ENCODE measurements around the gene CSTPP1. TPM values are rescaled to one million over a fixed set of nuclear protein-coding genes. Genes with fewer than 3 reads are reported as not detected.
A peak's percentile ranks its signal among the peaks of the same experiment; 100 is the strongest.

CSTPP1 gene
- total and polyA plus RNA-seq, 5 donors from 2014 or later: 15.1 to 18.3 (median 15.5) TPM

DNA sequence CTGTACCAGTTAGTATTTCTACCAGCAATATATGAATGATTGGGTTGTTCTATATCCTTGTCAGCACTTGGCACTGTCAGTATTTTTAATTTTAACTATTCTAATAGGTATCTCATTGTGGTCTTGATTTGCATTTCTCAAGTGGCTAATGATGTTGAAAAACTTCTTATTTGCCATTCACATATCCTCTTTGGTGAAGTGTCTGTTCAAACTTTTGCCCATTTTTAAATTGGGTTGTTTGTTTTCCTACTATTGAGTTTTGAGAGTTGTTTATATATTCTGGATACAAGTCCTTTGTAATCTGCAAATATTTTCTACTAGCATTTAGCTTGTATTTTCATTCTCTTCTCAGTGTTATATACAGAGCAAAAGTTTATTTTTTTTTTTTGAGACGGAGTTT is 82.1 kb downstream of the CSTPP1 start:
- no peak overlapping the region for H3K4me3 Mint-ChIP-seq

DNA sequence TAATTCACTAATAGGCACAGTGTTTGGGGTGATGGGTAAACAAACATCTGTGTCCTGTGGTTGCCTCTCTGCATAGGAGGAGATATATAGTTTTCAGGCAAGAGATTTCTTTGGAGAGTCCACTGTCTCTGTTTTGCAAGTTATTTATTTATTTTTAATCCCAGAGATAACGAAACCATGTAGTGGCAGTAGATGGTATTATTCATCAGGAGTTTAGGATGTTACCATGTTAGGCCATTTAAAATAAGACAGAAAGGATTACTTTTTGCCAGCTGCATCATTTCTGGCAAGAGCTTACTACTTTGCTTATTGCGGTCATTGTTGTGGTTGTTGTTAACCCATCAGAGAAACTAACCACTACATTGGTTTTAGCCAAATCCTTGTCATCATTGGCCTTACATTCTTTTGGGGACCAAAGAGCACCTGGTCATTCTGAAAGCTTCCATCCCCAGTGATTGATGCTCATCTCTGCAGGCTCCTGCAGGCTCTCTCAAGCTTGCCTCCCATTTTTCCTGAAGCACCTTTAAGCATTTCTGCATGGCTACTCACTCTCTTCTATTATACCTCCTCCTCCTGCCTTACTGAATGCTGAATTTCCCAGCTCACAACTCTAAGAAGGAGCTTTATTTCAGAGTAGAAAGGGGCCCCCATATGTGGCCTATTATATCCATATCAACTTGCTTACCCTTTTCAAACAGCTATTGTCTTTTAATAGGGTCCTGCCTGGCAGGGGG is 84.4 kb downstream of the CSTPP1 start:
- ATAC-seq (ENCODE audit: low read depth in 2 of 2) (no peak), DNase-seq (no peak)
- H3K36me3 ChIP-seq (ENCODE audit: control insufficient read depth, insufficient read depth, low read length): no peaks in the 10 kb centered on the region
- no peaks in the 10 kb centered on the region for H3K4me1 ChIP-seq (ENCODE audit: control insufficient read depth, insufficient read depth, low read length, poor library complexity, severe bottlenecking)
- no peak overlapping the region for H3K4me3 Mint-ChIP-seq
- H3K4me3 ChIP-seq (ENCODE audit: low read depth, low read length): no peak overlapping the region
- H3K27ac Mint-ChIP-seq: peak overlapping the region in 1 of 3 donors; percentile 32
- peaks cover 4% of the 10 kb centered on the region for H3K36me3 Mint-ChIP-seq
- H3K27ac ChIP-seq (ENCODE audit: insufficient read depth, low read length, poor library complexity, severe bottlenecking): no peak overlapping the region
- peaks cover 0 to 3% (median under 1%) of the 10 kb centered on the region in 4 donors for H3K4me1 Mint-ChIP-seq
- H3K9me3 Mint-ChIP-seq: no peaks in the 10 kb centered on the region
- no peaks in the 10 kb centered on the region for H3K27me3 Mint-ChIP-seq
- no peaks in the 10 kb centered on the region for H3K27me3 ChIP-seq (ENCODE audit: control insufficient read depth, insufficient read depth, low read length)
- H3K9me3 ChIP-seq (ENCODE audit: control insufficient read depth in 2 of 2, low read length in 2 of 2): no peaks in the 10 kb centered on the region

More for the DNA sequence above, 82.1 kb downstream of the CSTPP1 start:
- Mint-ChIP-seq H3K27me3 (no peaks in the 10 kb centered on the region), H3K27ac (no peak overlapping the region), H3K9me3 (peaks cover 0 to 3% (median 0%) of the 10 kb centered on the region in 7 donors), H3K4me1 (peaks cover 0 to 3% (median 0%) of the 10 kb centered on the region in 4 donors), H3K36me3 (peaks cover 3% of the 10 kb centered on the region)
- Histone ChIP-seq H3K27me3 (ENCODE audit: control insufficient read depth, insufficient read depth, low read length) (no peaks in the 10 kb centered on the region), H3K4me3 (ENCODE audit: low read depth, low read length) (no peak overlapping the region), H3K36me3 (ENCODE audit: control insufficient read depth, insufficient read depth, low read length) (no peaks in the 10 kb centered on the region), H3K9me3 (ENCODE audit: control insufficient read depth in 2 of 2, low read length in 2 of 2) (no peaks in the 10 kb centered on the region), H3K4me1 (ENCODE audit: control insufficient read depth, insufficient read depth, low read length, poor library complexity, severe bottlenecking) (no peaks in the 10 kb centered on the region), H3K27ac (ENCODE audit: insufficient read depth, low read length, poor library complexity, severe bottlenecking) (no peak overlapping the region)
- no peak for DNase-seq
- no peak for ATAC-seq (ENCODE audit: low read depth in 2 of 2)

DNA sequence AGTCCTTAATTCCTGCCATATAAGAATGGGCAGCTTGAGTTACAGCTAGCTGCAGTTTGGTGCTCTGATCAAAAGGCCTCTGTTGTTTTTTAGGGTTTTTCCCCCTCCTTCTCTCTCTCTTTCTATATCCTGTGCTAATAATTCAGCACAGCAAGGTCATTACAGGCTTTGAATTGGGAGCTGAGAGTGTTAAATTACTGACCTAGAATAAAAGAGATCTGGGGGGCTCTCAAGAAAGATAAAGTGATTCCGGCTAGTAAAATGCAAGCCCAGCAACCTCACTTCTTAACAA is 84.9 kb downstream of the CSTPP1 start:
- ATAC-seq (ENCODE audit: low read depth in 2 of 2) (no peak), DNase-seq (no peak)
- Mint-ChIP-seq H3K9me3 (no peaks in the 10 kb centered on the region), H3K4me3 (no peak overlapping the region), H3K36me3 (peaks cover 4% of the 10 kb centered on the region), H3K4me1 (peaks cover 0 to 7% (median under 1%) of the 10 kb centered on the region in 4 donors), H3K27me3 (no peaks in the 10 kb centered on the region), H3K27ac (peak overlapping the region in 1 of 3 donors; percentile 32)
- H3K9me3 ChIP-seq (ENCODE audit: control insufficient read depth in 2 of 2, low read length in 2 of 2): no peaks in the 10 kb centered on the region
- no peaks in the 10 kb centered on the region for H3K4me1 ChIP-seq (ENCODE audit: control insufficient read depth, insufficient read depth, low read length, poor library complexity, severe bottlenecking)
- H3K4me3 ChIP-seq (ENCODE audit: low read depth, low read length): no peak overlapping the region
- no peaks in the 10 kb centered on the region for H3K27me3 ChIP-seq (ENCODE audit: control insufficient read depth, insufficient read depth, low read length)
- no peak overlapping the region for H3K27ac ChIP-seq (ENCODE audit: insufficient read depth, low read length, poor library complexity, severe bottlenecking)
- no peaks in the 10 kb centered on the region for H3K36me3 ChIP-seq (ENCODE audit: control insufficient read depth, insufficient read depth, low read length)

DNA sequence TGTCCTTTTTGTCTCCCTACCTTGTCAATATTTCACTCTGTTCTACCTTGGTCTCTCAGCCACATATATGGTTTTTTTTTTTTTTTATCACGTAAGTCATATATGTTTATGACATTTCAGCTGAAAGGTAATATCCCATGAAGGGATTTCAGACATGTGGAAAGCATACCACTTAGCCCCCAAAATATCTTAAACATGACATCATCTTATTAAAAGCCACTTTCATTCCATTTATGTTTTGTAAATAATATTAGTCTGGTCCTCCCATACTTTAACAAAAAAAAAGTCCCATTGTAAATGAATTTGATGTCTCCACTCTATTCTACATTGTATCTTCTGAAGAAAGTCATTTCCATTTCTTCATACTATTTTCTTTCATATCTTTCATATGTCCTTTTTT is 85.4 kb downstream of the CSTPP1 start:
- no peak for ATAC-seq (ENCODE audit: low read depth in 2 of 2)
- Mint-ChIP-seq H3K4me1 (peaks cover 0 to 7% (median under 1%) of the 10 kb centered on the region in 4 donors), H3K27ac (no peak overlapping the region), H3K27me3 (no peaks in the 10 kb centered on the region), H3K36me3 (peaks cover 4% of the 10 kb centered on the region), H3K4me3 (no peak overlapping the region), H3K9me3 (no peaks in the 10 kb centered on the region)
- Histone ChIP-seq H3K9me3 (ENCODE audit: control insufficient read depth in 2 of 2, low read length in 2 of 2) (no peaks in the 10 kb centered on the region), H3K4me3 (ENCODE audit: low read depth, low read length) (no peak overlapping the region), H3K36me3 (ENCODE audit: control insufficient read depth, insufficient read depth, low read length) (no peaks in the 10 kb centered on the region), H3K27me3 (ENCODE audit: control insufficient read depth, insufficient read depth, low read length) (no peaks in the 10 kb centered on the region), H3K4me1 (ENCODE audit: control insufficient read depth, insufficient read depth, low read length, poor library complexity, severe bottlenecking) (no peaks in the 10 kb centered on the region), H3K27ac (ENCODE audit: insufficient read depth, low read length, poor library complexity, severe bottlenecking) (no peak overlapping the region)
- DNase-seq: no peak

DNA sequence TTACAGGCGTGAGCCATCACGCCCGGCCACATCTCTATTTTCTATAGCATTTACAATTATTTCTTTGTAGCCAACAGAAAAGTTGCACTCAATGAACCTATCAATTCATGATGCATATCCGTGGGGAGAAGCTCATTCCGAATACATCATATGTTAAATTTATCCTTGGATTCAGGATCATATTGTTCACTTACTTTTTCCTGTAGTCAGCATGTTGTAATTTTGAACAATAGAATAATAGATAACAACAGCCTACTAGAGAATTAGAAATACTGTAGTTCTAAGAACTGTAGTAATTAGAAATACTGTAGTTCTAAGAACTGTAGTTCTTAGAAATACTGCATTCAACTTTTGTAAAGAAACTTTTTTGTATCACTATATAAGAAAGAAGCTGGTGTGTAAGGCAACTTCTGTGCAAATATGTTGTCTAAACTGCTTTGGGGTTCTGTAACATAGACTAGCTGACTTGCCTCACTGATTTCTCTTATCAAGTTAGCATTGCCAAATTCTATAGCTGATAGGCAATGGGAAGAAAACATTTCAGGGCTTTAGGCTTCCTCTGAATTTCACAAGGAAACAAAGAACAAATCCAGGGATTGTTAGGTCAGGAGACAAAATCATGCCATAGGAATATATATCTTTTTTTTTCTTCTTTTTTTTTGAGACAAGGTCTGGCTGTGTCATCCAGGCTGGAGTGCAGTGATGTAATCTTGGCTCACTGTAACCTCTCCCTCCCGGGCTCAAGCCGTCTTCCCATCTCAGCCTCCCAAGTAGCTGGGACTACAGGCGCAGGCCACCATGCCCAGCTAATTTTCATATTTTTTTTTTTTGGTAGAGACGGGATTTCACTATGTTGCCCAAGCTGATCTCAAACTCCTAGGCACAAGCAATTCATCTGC is 91.9 kb downstream of the CSTPP1 start:
- peak in 1 of 3 donors; percentile 82 for DNase-seq
- Histone ChIP-seq H3K9me3 (ENCODE audit: control insufficient read depth in 2 of 2, low read length in 2 of 2) (no peaks in the 10 kb centered on the region), H3K27ac (ENCODE audit: insufficient read depth, low read length, poor library complexity, severe bottlenecking) (no peak overlapping the region), H3K4me3 (ENCODE audit: low read depth, low read length) (no peak overlapping the region), H3K4me1 (ENCODE audit: control insufficient read depth, insufficient read depth, low read length, poor library complexity, severe bottlenecking) (no peaks in the 10 kb centered on the region), H3K27me3 (ENCODE audit: control insufficient read depth, insufficient read depth, low read length) (no peaks in the 10 kb centered on the region), H3K36me3 (ENCODE audit: control insufficient read depth, insufficient read depth, low read length) (no peaks in the 10 kb centered on the region)
- Mint-ChIP-seq H3K4me1 (peaks cover 0 to 16% (median 10%) of the 10 kb centered on the region in 4 donors), H3K36me3 (peaks cover 3% of the 10 kb centered on the region), H3K9me3 (no peaks in the 10 kb centered on the region), H3K27me3 (no peaks in the 10 kb centered on the region), H3K27ac (peak overlapping the region in 1 of 3 donors; percentile 92), H3K4me3 (no peak overlapping the region)
- ATAC-seq (ENCODE audit: low read depth in 2 of 2): peak in 1 of 2 donors; percentile 25

DNA sequence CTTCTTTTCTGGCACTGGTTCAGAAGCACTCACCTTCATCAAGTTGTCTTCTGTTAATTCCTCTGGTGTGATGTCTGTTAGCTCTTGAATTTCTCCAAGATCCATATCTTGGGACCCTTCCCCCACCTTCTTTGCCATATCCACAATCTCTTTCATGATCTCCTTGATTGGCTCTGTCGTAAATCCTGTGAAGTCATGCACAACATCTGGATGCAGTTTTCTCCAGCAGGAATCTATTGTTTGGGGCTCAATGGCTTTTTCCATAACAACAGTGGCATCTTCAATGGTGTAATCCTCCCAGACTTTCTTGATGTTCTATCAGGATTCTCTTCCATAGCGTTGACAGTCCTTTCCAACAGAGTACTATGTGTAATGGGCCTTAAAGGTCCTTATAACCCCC is 96.9 kb downstream of the CSTPP1 start:
- ATAC-seq (ENCODE audit: low read depth in 2 of 2): no peak
- Mint-ChIP-seq H3K4me1 (peaks cover 0 to 10% (median 5%) of the 10 kb centered on the region in 4 donors), H3K27me3 (no peaks in the 10 kb centered on the region), H3K27ac (no peak overlapping the region), H3K9me3 (no peaks in the 10 kb centered on the region), H3K36me3 (no peaks in the 10 kb centered on the region), H3K4me3 (no peak overlapping the region)
- DNase-seq: no peak
- no peak overlapping the region for H3K4me3 ChIP-seq (ENCODE audit: low read depth, low read length)
- no peaks in the 10 kb centered on the region for H3K27me3 ChIP-seq (ENCODE audit: control insufficient read depth, insufficient read depth, low read length)
- no peaks in the 10 kb centered on the region for H3K4me1 ChIP-seq (ENCODE audit: control insufficient read depth, insufficient read depth, low read length, poor library complexity, severe bottlenecking)
- H3K9me3 ChIP-seq (ENCODE audit: control insufficient read depth in 2 of 2, low read length in 2 of 2): no peaks in the 10 kb centered on the region
- H3K27ac ChIP-seq (ENCODE audit: insufficient read depth, low read length, poor library complexity, severe bottlenecking): no peak overlapping the region
- no peaks in the 10 kb centered on the region for H3K36me3 ChIP-seq (ENCODE audit: control insufficient read depth, insufficient read depth, low read length)

DNA sequence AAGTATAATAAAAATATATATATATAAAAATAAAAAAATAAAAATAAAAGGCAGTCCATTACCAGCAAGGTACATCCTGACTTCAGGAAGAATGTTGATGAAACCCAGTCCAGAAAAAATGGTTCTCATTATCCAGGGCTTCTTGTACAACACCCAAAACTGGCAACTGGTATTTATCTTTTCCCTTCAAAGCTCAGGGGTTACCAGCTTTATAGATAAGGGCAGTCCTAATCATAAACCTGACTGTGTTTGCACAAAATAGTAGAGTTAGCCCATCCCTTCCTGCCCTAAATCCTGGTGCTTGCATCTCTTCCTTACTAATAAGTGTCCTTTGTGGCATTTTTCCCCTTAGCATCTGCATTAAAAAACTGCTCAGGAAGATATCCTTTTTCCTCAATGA is 97.5 kb downstream of the CSTPP1 start:
- H3K27ac Mint-ChIP-seq: no peak overlapping the region
- no peak for DNase-seq
- peaks cover 0 to 8% (median 3%) of the 10 kb centered on the region in 4 donors for H3K4me1 Mint-ChIP-seq
- Histone ChIP-seq H3K27me3 (ENCODE audit: control insufficient read depth, insufficient read depth, low read length) (no peaks in the 10 kb centered on the region), H3K4me3 (ENCODE audit: low read depth, low read length) (no peak overlapping the region), H3K4me1 (ENCODE audit: control insufficient read depth, insufficient read depth, low read length, poor library complexity, severe bottlenecking) (no peaks in the 10 kb centered on the region), H3K27ac (ENCODE audit: insufficient read depth, low read length, poor library complexity, severe bottlenecking) (no peak overlapping the region), H3K36me3 (ENCODE audit: control insufficient read depth, insufficient read depth, low read length) (no peaks in the 10 kb centered on the region), H3K9me3 (ENCODE audit: control insufficient read depth in 2 of 2, low read length in 2 of 2) (no peaks in the 10 kb centered on the region)
- no peak for ATAC-seq (ENCODE audit: low read depth in 2 of 2)
- no peaks in the 10 kb centered on the region for H3K9me3 Mint-ChIP-seq
- H3K4me3 Mint-ChIP-seq: no peak overlapping the region
- no peaks in the 10 kb centered on the region for H3K27me3 Mint-ChIP-seq
- no peaks in the 10 kb centered on the region for H3K36me3 Mint-ChIP-seq
